NCI-H69 (cell line): Measurements from ENCODE around the gene KIAA1671.

Source experiments
- DNase-seq: peaks from one replicate; lab custom pipeline; 2025; lab: John Stamatoyannopoulos, UW

Gene KIAA1671

GRCh38 chr22:25045159-25045558 is 92.6 kb downstream of the KIAA1671 start:
- peak; percentile 55 for DNase-seq

- DNase-seq, result no peak
Observed at GRCh38 chr22:25048071-25048470, 95.6 kb downstream of the KIAA1671 start.

GRCh38 chr22:25048659-25049647 is 96.4 kb downstream of the KIAA1671 start:
- DNase-seq, result peak; percentile 82

GRCh38 chr22:25049770-25050169 is 97.3 kb downstream of the KIAA1671 start:
- DNase-seq, result no peak

GRCh38 chr22:25050566-25050965 is 98.0 kb downstream of the KIAA1671 start:
- no peak for DNase-seq

- DNase-seq, result no peak
Observed at GRCh38 chr22:25051073-25051472, 98.6 kb downstream of the KIAA1671 start.

- peak; percentile 88 for DNase-seq
Observed at GRCh38 chr22:25051983-25052710, 99.6 kb downstream of the KIAA1671 start.

GRCh38 chr22:25053153-25053805 is 100.8 kb downstream of the KIAA1671 start:
- no peak for DNase-seq

- DNase-seq, result no peak
Observed at GRCh38 chr22:25054943-25055511, 102.5 kb downstream of the KIAA1671 start.

GRCh38 chr22:25057013-25057881 is 104.7 kb downstream of the KIAA1671 start:
- peak; percentile 79 for DNase-seq

- no peak for DNase-seq
Observed at GRCh38 chr22:25059438-25059837, 106.9 kb downstream of the KIAA1671 start.

- DNase-seq, result no peak
Observed at GRCh38 chr22:25060522-25061071, 108.1 kb downstream of the KIAA1671 start.

GRCh38 chr22:25061134-25061533 is 108.6 kb downstream of the KIAA1671 start:
- DNase-seq, result no peak

GRCh38 chr22:25061605-25062376 is 109.3 kb downstream of the KIAA1671 start:
- DNase-seq, result no peak

GRCh38 chr22:25062386-25063085 is 110.0 kb downstream of the KIAA1671 start:
- no peak for DNase-seq

- no peak for DNase-seq
Observed at GRCh38 chr22:25064894-25065560, 112.5 kb downstream of the KIAA1671 start.

- DNase-seq, result no peak
Observed at GRCh38 chr22:25066861-25067435, 114.4 kb downstream of the KIAA1671 start.

GRCh38 chr22:25067851-25068421 is 115.4 kb downstream of the KIAA1671 start:
- no peak for DNase-seq
